HT1080 (cell line): Measurements from ENCODE around the gene PYGM. TPM values are rescaled to one million over a fixed set of nuclear protein-coding genes. Genes with fewer than 3 reads are reported as not detected.

Experiments used
- DNase-seq: peaks from one replicate; pipeline ENCODE4 v3.0.0-alpha.2; 2015; ENCODE audit warnings: low read depth
- total RNA-seq: library from RNA; depleted of rRNA; stranded (reverse); fragments of >200 nt; shearing (Covaris generic); gene quantifications from 2 replicates; pipeline ENCODE4 v1.2.3, GENCODE V29; 2014

PYGM gene
- total RNA-seq, 1 experiment from 2014 or later: 0.02 TPM

GRCh38 chr11:64769283-64769682, 9.5 kb upstream of the PYGM start:
- DNase-seq: no peak

GRCh38 chr11:64768300-64768694, 8.5 kb upstream of the PYGM start:
- no peak for DNase-seq

- DNase-seq: peak; percentile 43
These were observed 7.8 kb upstream of the PYGM start for GRCh38 chr11:64767344-64768299.

GRCh38 chr11:64766881-64767280, 7.1 kb upstream of the PYGM start:
- DNase-seq: no peak

GRCh38 chr11:64765851-64766665, 6.3 kb upstream of the PYGM start:
- no peak for DNase-seq

GRCh38 chr11:64765291-64765850, 5.6 kb upstream of the PYGM start:
- no peak for DNase-seq

- DNase-seq: no peak
These were observed 5.0 kb upstream of the PYGM start for GRCh38 chr11:64764753-64765152.

GRCh38 chr11:64764040-64764611, 4.4 kb upstream of the PYGM start:
- DNase-seq: no peak

GRCh38 chr11:64763526-64764039, 3.8 kb upstream of the PYGM start:
- DNase-seq: no peak

- DNase-seq: peak; percentile 44
These were observed 3.1 kb upstream of the PYGM start for GRCh38 chr11:64762674-64763525.

- no peak for DNase-seq
These were observed 2.5 kb upstream of the PYGM start for GRCh38 chr11:64762277-64762673.

- no peak for DNase-seq
These were observed 1.1 kb upstream of the PYGM start for GRCh38 chr11:64760759-64761420.

GRCh38 chr11:64759131-64759721, 548 bp downstream of the PYGM start:
- DNase-seq: no peak

GRCh38 chr11:64758330-64759079, 1.3 kb downstream of the PYGM start:
- DNase-seq: no peak

GRCh38 chr11:64757549-64758329, 2.0 kb downstream of the PYGM start:
- DNase-seq: no peak

- DNase-seq: no peak
These were observed 4.0 kb downstream of the PYGM start for GRCh38 chr11:64755681-64756361.

GRCh38 chr11:64754919-64755662, 4.7 kb downstream of the PYGM start:
- DNase-seq: no peak
